ENCODE measurements around the gene ACBD6. TPM values are rescaled to one million over a fixed set of nuclear protein-coding genes. Genes with fewer than 3 reads are reported as not detected.

The ACBD6 gene
- total RNA-seq, 1 experiment from 2014 or later, result 74.7 TPM

DNA sequence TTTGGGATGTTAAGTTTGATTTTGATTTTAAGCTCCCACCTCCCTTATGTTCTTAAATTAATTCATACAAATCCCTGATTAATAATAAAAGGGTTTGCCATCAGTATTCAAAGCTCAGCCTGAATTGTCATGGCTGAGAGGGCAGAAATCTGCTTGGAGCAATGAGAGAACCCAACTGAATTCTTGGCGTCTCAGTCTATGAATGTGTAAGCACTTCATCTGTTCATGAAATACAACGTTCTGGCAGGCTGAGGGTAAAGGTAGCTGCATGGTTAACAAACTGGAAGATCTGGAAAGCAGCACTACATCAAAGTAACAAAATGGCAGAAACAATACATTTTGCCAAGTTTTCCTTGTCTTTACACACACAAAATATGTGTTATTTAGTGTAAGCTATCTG, 95.3 kb downstream of the ACBD6 start:
- intact Hi-C loops (cut with micrococcal nuclease; ENCODE audit: unreplicated experiment), result no loop called here
- H3K36me3 Mint-ChIP-seq (ENCODE audit: insufficient read depth, unreplicated experiment), result peaks cover 27% of the 10 kb centered on the region
- POLR2A ChIA-PET, result no interaction called here

DNA sequence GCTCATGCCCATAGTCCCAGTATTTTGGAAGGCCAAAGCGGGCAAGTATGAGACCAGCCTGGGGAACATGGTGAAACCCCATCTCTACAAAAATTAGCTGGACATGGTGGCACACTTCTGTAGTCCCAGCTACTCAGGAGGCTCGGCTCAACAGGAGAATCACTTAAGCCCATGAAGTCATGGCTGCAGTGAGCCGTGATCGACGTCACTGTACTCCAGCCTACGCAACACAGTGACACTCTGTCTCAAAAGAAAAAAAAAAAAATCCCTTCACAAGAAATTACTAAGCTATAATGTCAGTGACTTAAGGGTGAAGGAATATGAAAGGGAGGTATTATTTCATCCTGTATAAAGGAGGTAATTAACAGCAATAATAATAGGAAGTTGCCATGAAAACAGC, 99.8 kb downstream of the ACBD6 start:
- TF ChIP-seq, protein P1, sequence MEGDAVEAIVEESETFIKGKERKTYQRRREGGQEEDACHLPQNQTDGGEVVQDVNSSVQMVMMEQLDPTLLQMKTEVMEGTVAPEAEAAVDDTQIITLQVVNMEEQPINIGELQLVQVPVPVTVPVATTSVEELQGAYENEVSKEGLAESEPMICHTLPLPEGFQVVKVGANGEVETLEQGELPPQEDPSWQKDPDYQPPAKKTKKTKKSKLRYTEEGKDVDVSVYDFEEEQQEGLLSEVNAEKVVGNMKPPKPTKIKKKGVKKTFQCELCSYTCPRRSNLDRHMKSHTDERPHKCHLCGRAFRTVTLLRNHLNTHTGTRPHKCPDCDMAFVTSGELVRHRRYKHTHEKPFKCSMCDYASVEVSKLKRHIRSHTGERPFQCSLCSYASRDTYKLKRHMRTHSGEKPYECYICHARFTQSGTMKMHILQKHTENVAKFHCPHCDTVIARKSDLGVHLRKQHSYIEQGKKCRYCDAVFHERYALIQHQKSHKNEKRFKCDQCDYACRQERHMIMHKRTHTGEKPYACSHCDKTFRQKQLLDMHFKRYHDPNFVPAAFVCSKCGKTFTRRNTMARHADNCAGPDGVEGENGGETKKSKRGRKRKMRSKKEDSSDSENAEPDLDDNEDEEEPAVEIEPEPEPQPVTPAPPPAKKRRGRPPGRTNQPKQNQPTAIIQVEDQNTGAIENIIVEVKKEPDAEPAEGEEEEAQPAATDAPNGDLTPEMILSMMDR (IDR thresholded peaks at IDR 0.05; ENCODE audit: insufficient read depth in 1 of 2, low read depth in 1 of 2, low read length in 1 of 2, severe bottlenecking in 1 of 2, unreplicated experiment in 1 of 2), result no peak
- Mint-ChIP-seq H3K9me3 (ENCODE audit: unreplicated experiment) (no peaks in the 10 kb centered on the region), H3K4me3 (ENCODE audit: unreplicated experiment) (no peak overlapping the region), H3K4me1 (ENCODE audit: low read depth, unreplicated experiment) (no peaks in the 10 kb centered on the region), H3K27me3 (ENCODE audit: insufficient read depth, unreplicated experiment) (no peaks in the 10 kb centered on the region), H3K36me3 (ENCODE audit: insufficient read depth, unreplicated experiment) (no peaks in the 10 kb centered on the region), H3K27ac (ENCODE audit: unreplicated experiment) (no peak overlapping the region)
- Histone ChIP-seq H3K9me3 (no peaks in the 10 kb centered on the region), H3K36me3 (ENCODE audit: control insufficient read depth, insufficient read depth, low read length) (no peaks in the 10 kb centered on the region), H3K4me1 (no peaks in the 10 kb centered on the region), H3K27me3 (replicated peaks; ENCODE audit: control insufficient read depth, insufficient read depth, low read length) (no peaks in the 10 kb centered on the region), H3K4me3 (ENCODE audit: low read depth, low read length) (no peak overlapping the region)
- intact Hi-C loops (cut with micrococcal nuclease; ENCODE audit: unreplicated experiment), result no loop called here
- CTCF ChIA-PET, result no interaction called here
- DNase-seq, result no peak
- BruUV-seq (replicated peaks), result no TSS peak
- POLR2A ChIA-PET, result no interaction called here

More for the DNA sequence above, 95.3 kb downstream of the ACBD6 start:
- Mint-ChIP-seq H3K4me3 (ENCODE audit: unreplicated experiment) (no peak overlapping the region), H3K27ac (ENCODE audit: unreplicated experiment) (no peak overlapping the region), H3K27me3 (ENCODE audit: insufficient read depth, unreplicated experiment) (no peaks in the 10 kb centered on the region), H3K4me1 (ENCODE audit: low read depth, unreplicated experiment) (no peaks in the 10 kb centered on the region), H3K9me3 (ENCODE audit: unreplicated experiment) (no peaks in the 10 kb centered on the region)
- Histone ChIP-seq H3K9me3 (no peaks in the 10 kb centered on the region), H3K4me1 (no peaks in the 10 kb centered on the region), H3K36me3 (ENCODE audit: control insufficient read depth, insufficient read depth, low read length) (no peaks in the 10 kb centered on the region), H3K27me3 (replicated peaks; ENCODE audit: control insufficient read depth, insufficient read depth, low read length) (no peaks in the 10 kb centered on the region), H3K4me3 (ENCODE audit: low read depth, low read length) (no peak overlapping the region)
- TF ChIP-seq, protein P1 (IDR thresholded peaks at IDR 0.05; ENCODE audit: insufficient read depth in 1 of 2, low read depth in 1 of 2, low read length in 1 of 2, severe bottlenecking in 1 of 2, unreplicated experiment in 1 of 2), result no peak
- CTCF ChIA-PET, result no interaction called here
- DNase-seq, result no peak
- no TSS peak for BruUV-seq (replicated peaks)

DNA sequence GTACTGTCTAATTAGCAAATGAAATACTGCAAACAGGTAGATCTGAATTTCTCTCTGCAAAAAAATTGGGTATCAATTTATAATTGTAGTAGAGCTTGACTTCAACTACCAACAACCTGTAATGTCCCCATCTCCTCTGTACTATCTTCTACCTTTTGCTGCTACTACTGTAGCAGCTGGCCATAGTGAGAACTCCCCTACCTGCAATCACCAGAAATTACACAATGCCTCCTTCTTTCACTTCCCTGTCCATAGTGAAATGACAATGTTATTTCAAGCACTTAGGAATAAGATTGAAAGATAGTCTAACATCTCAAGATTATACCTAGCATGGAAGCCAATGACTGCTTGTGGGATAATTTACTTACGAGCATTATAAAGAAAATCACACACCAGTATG, 100.4 kb downstream of the ACBD6 start:
- DNase-seq, result no peak
- no peak overlapping the region for H3K27ac Mint-ChIP-seq (ENCODE audit: unreplicated experiment)
- H3K9me3 Mint-ChIP-seq (ENCODE audit: unreplicated experiment), result no peaks in the 10 kb centered on the region
- CTCF ChIA-PET, result no interaction called here
- Histone ChIP-seq H3K4me3 (ENCODE audit: low read depth, low read length) (no peak overlapping the region), H3K27me3 (replicated peaks; ENCODE audit: control insufficient read depth, insufficient read depth, low read length) (no peaks in the 10 kb centered on the region), H3K9me3 (no peaks in the 10 kb centered on the region), H3K4me1 (no peaks in the 10 kb centered on the region), H3K36me3 (ENCODE audit: control insufficient read depth, insufficient read depth, low read length) (no peaks in the 10 kb centered on the region)
- intact Hi-C loops (cut with micrococcal nuclease; ENCODE audit: unreplicated experiment), result no loop called here
- H3K4me3 Mint-ChIP-seq (ENCODE audit: unreplicated experiment), result no peak overlapping the region
- POLR2A ChIA-PET, result no interaction called here
- H3K4me1 Mint-ChIP-seq (ENCODE audit: low read depth, unreplicated experiment), result no peaks in the 10 kb centered on the region
- H3K36me3 Mint-ChIP-seq (ENCODE audit: insufficient read depth, unreplicated experiment), result no peaks in the 10 kb centered on the region
- H3K27me3 Mint-ChIP-seq (ENCODE audit: insufficient read depth, unreplicated experiment), result no peaks in the 10 kb centered on the region
- BruUV-seq (replicated peaks), result no TSS peak
- TF ChIP-seq, protein P1 (IDR thresholded peaks at IDR 0.05; ENCODE audit: insufficient read depth in 1 of 2, low read depth in 1 of 2, low read length in 1 of 2, severe bottlenecking in 1 of 2, unreplicated experiment in 1 of 2), result no peak

Measured in Caco-2 (cell line).